HEK293 (cell line): ENCODE measurements around the gene HDAC10.
A peak's percentile ranks its signal among the peaks of the same experiment; 100 is the strongest.

ENCODE experiments used
- CTCF ChIA-PET: fragments of 350-600 bp; formaldehyde crosslinking; extraction: SDS; loops from one replicate; lab custom pipeline; 2021; ENCODE audit warnings: antibody characterized with exemption; lab: Yijun Ruan, JAX
- POLR2A ChIA-PET: fragments of 300-600 bp; formaldehyde crosslinking; extraction: SDS; loops from one replicate; lab custom pipeline; 2020; ENCODE audit warnings: antibody characterized with exemption, inconsistent platforms; lab: Yijun Ruan, JAX
- H3K27ac ChIP-seq: fragments of 200-500 bp; sonication (Bioruptor generic); 2 replicates; pipeline ENCODE4 v1.5.1; 2014; ENCODE audit warnings: low read depth, low read length, control low read depth, inconsistent platforms; ENCODE audit errors: extremely low read depth
- H3K36me3 ChIP-seq, 2 experiments: fragments of 200-500 bp in 1 of 2; sonication (Bioruptor generic) in 1 of 2; 1 replicate in 1 of 2; 2 replicates in 1 of 2; pipeline ENCODE4 v1.5.1; 2014 to 2017; ENCODE audit warnings: inconsistent platforms in 2 of 2, low read length in 2 of 2; ENCODE audit not compliant: control insufficient read depth in 2 of 2, insufficient read depth in 1 of 2
- H3K4me1 ChIP-seq: fragments of 200-500 bp; sonication (Bioruptor generic); 2 replicates; pipeline ENCODE4 v1.5.1; 2014; ENCODE audit warnings: mild to moderate bottlenecking, low read length, inconsistent platforms; ENCODE audit not compliant: control insufficient read depth, insufficient read depth
- H3K4me3 ChIP-seq: 2 replicates; pipeline ENCODE4 v1.5.1; 2011; ENCODE audit warnings: low read depth, mild to moderate bottlenecking, control low read depth, low read length, moderate library complexity
- H3K9me3 ChIP-seq: fragments of 200-500 bp; sonication (Bioruptor generic); 2 replicates; pipeline ENCODE4 v1.5.1; 2014; ENCODE audit warnings: low read depth, low read length, inconsistent platforms; ENCODE audit not compliant: control insufficient read depth, insufficient read depth
- OSR2 ChIP-seq: fragments of 450-650 bp; formaldehyde crosslinking; IDR thresholded peaks from 2 replicates; pipeline ENCODE4 v1.5.1; 2016; ENCODE audit warnings: missing biosample characterization, missing genetic modification characterization
- PRDM10 ChIP-seq: fragments of 450-650 bp; formaldehyde crosslinking; IDR thresholded peaks from 2 replicates; pipeline ENCODE4 v1.5.1; 2016; ENCODE audit warnings: missing biosample characterization, missing genetic modification characterization
- SCRT2 ChIP-seq: fragments of 450-650 bp; formaldehyde crosslinking; IDR thresholded peaks from 2 replicates; pipeline ENCODE4 v1.5.1; 2016; ENCODE audit warnings: missing biosample characterization, missing genetic modification characterization
- SP2 ChIP-seq: fragments of 450-650 bp; formaldehyde crosslinking; IDR thresholded peaks from 2 replicates; pipeline ENCODE4 v1.5.1; 2016; ENCODE audit warnings: missing biosample characterization, missing genetic modification characterization
- YY2 ChIP-seq: fragments of 450-650 bp; formaldehyde crosslinking; IDR thresholded peaks from 2 replicates; pipeline ENCODE4 v1.5.1; 2016; ENCODE audit warnings: missing biosample characterization, missing genetic modification characterization
- ZBTB11 ChIP-seq: fragments of 450-650 bp; formaldehyde crosslinking; conservative IDR thresholded peaks from 2 replicates; pipeline ENCODE4 v1.5.1; 2016; ENCODE audit warnings: low read depth, missing biosample characterization, missing genetic modification characterization
- ZFP3 ChIP-seq: fragments of 450-650 bp; formaldehyde crosslinking; IDR thresholded peaks from 2 replicates; pipeline ENCODE4 v1.5.1; 2016; ENCODE audit warnings: low read depth, missing biosample characterization, missing genetic modification characterization
- ZIC2 ChIP-seq: fragments of 450-650 bp; formaldehyde crosslinking; IDR thresholded peaks from 2 replicates; pipeline ENCODE4 v1.5.1; 2016; ENCODE audit warnings: missing biosample characterization, missing genetic modification characterization
- ZNF341 ChIP-seq: fragments of 450-650 bp; formaldehyde crosslinking; IDR thresholded peaks from 2 replicates; pipeline ENCODE4; 2016; ENCODE audit warnings: low read depth, missing biosample characterization, missing genetic modification characterization
- ZNF394 ChIP-seq: fragments of 450-650 bp; formaldehyde crosslinking; IDR thresholded peaks from 2 replicates; pipeline ENCODE4 v1.5.1; 2016; ENCODE audit warnings: missing biosample characterization, missing genetic modification characterization, mild to moderate bottlenecking, moderate library complexity, borderline replicate concordance
- ZNF521 ChIP-seq: fragments of 450-650 bp; formaldehyde crosslinking; IDR thresholded peaks from 2 replicates; pipeline ENCODE4 v1.5.1; 2017; ENCODE audit warnings: missing biosample characterization, mild to moderate bottlenecking, missing genetic modification characterization
- ZNF544 ChIP-seq: fragments of 450-650 bp; formaldehyde crosslinking; IDR thresholded peaks from 2 replicates; pipeline ENCODE4 v1.5.0; 2017; ENCODE audit warnings: missing biosample characterization, missing genetic modification characterization
- ZNF600 ChIP-seq: fragments of 450-650 bp; formaldehyde crosslinking; IDR thresholded peaks from 2 replicates; pipeline ENCODE4 v1.5.1; 2016; ENCODE audit warnings: missing biosample characterization, missing genetic modification characterization
- ZNF621 ChIP-seq: fragments of 450-650 bp; formaldehyde crosslinking; IDR thresholded peaks from 2 replicates; pipeline ENCODE4 v1.5.1; 2017; ENCODE audit warnings: missing biosample characterization, missing genetic modification characterization
- ZSCAN16 ChIP-seq: fragments of 450-650 bp; formaldehyde crosslinking; IDR thresholded peaks from 2 replicates; pipeline ENCODE4 v1.5.1; 2016; ENCODE audit warnings: missing biosample characterization, missing genetic modification characterization
- TF ChIP-seq, protein P1 (sequence below): fragments of 450-650 bp; formaldehyde crosslinking; IDR thresholded peaks from 2 replicates; pipeline ENCODE4 v1.5.1; 2016; ENCODE audit warnings: missing biosample characterization, missing genetic modification characterization
- TF ChIP-seq, protein P2 (sequence below): fragments of 450-650 bp; formaldehyde crosslinking; IDR thresholded peaks from 2 replicates; pipeline ENCODE4 v1.5.1; 2016; ENCODE audit warnings: missing biosample characterization, missing genetic modification characterization

HDAC10 gene

DNA sequence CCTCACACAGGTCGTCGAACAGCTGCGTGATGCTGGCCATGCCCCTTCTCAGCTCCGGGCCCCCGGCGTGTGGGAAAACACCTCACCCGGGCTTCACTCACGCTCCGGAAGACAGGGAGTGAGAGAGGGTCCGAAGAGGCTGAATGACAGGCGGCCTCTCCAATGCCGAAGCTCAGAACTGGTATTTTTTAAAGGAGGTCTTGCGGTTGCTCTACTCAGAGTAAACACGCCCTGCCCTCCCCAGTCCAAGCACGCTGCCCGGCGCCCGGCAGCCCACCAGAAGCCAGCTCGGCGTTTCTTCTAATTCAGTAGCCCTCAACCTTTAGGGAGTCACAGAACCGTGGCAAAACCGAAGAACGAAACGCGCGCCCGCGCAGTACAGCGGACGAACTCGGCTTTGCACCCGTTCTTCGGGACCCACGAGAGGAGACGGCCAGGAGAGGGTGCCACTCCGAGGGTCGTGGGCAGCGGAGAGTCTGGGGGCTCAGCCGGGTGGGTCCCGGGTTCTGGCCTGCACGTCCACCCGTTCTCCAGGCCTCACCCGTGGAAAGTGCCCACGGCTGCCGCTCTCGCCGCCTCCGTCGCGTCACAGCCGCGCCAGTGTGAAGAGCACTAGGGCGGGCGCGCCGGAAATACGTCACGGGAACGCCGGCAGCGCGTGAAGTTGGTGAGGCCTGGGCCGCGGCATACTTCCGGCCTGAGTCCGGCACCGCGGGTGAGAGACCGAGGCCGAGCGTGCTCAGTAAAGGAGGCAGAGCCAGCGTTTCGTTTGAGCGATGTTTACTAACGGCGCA is 6.4 kb downstream of the HDAC10 start, which contains the start of gene TUBGCP6 (continued):
- TF ChIP-seq PRDM10 (peak; percentile 64), OSR2 (tag by site-specific recombination) (peak; percentile 53), ZNF600 (no peak), ZNF621 (tag by site-specific recombination) (no peak), ZSCAN16 (peak; percentile 12; the same call in 1 of the 2 replicates), YY2 (peak; percentile 52; the same call in 1 of the 2 replicates), ZIC2 (tag by site-specific recombination) (peak; percentile 49; the same call in 1 of the 2 replicates), ZNF544 (tag by site-specific recombination) (no peak)
- TF ChIP-seq, protein P1, sequence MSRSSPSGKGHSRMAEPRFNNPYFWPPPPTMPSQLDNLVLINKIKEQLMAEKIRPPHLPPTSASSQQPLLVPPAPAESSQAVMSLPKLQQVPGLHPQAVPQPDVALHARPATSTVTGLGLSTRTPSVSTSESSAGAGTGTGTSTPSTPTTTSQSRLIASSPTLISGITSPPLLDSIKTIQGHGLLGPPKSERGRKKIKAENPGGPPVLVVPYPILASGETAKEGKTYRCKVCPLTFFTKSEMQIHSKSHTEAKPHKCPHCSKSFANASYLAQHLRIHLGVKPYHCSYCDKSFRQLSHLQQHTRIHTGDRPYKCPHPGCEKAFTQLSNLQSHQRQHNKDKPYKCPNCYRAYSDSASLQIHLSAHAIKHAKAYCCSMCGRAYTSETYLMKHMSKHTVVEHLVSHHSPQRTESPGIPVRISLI (tag by site-specific recombination): no peak

- peaks cover 3% of the 10 kb centered on the region; the same call in 1 of the 2 replicates for H3K4me1 ChIP-seq
- H3K27ac ChIP-seq: peak overlapping the region; percentile 87
- H3K4me3 ChIP-seq: peak overlapping the region; percentile 97
- H3K9me3 ChIP-seq: no peaks in the 10 kb centered on the region
- CTCF ChIA-PET: interaction anchor here (0.6 to 2.0 kb wide), 10 partner anchors 11 to 359 kb away, joined by 3 to 13 read pairs (median 4); partner anchors contain the start of gene PLXNB2
- peaks cover 18 to 53% of the 10 kb centered on the region in 2 experiments; a peak in 2 of 3 replicates for H3K36me3 ChIP-seq
- TF ChIP-seq ZNF341 (tag by site-specific recombination) (peak; percentile 97), ZNF521 (tag by site-specific recombination) (no peak), SCRT2 (tag by site-specific recombination) (0 out of 2 replicates have a peak, but pooled peaks have one; percentile 21), SP2 (peak; percentile 28), ZFP3 (tag by site-specific recombination) (no peak), ZBTB11 (tag by site-specific recombination) (peak; percentile 76), ZNF394 (tag by site-specific recombination) (peak; percentile 32; the same call in 1 of the 2 replicates), ZSCAN16 (no peak)
- TF ChIP-seq, protein P2, sequence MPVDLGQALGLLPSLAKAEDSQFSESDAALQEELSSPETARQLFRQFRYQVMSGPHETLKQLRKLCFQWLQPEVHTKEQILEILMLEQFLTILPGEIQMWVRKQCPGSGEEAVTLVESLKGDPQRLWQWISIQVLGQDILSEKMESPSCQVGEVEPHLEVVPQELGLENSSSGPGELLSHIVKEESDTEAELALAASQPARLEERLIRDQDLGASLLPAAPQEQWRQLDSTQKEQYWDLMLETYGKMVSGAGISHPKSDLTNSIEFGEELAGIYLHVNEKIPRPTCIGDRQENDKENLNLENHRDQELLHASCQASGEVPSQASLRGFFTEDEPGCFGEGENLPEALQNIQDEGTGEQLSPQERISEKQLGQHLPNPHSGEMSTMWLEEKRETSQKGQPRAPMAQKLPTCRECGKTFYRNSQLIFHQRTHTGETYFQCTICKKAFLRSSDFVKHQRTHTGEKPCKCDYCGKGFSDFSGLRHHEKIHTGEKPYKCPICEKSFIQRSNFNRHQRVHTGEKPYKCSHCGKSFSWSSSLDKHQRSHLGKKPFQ (tag by site-specific recombination): peak; percentile 53; the same call in 1 of the 2 replicates
- TF ChIP-seq, all 188 proteins: peak for 6
- POLR2A ChIA-PET: interaction anchor here (0.6 to 2.2 kb wide), 13 partner anchors 11 to 382 kb away, joined by 3 to 7 read pairs (median 4); partner anchors contain the start of genes DENND6B, LMF2, NCAPH2 and PLXNB2
These were observed 7.2 kb downstream of the HDAC10 start for GRCh38 chr22:50243685-50244419.
